ENCODE data around the gene OR5A2.
"Not testable (repeated sequence)": the region's sequence is repeated elsewhere in the genome, so short reads cannot be mapped to it uniquely, and the experiment has no call there.

OR5A2 gene

GRCh38 chr11:59448484-59448883 is 22.3 kb upstream of the OR5A2 start:
- Histone ChIP-seq H3K36me3 (ENCODE audit: control insufficient read depth, low read length) (no peaks in the 10 kb centered on the region), H3K9me3 (ENCODE audit: control insufficient read depth, insufficient read depth, low read length) (peaks cover 4% of the 10 kb centered on the region), H3K79me2 (ENCODE audit: control insufficient read depth, low read length) (no peaks in the 10 kb centered on the region), H3K4me3 (ENCODE audit: low read length) (no peak overlapping the region), H3K4me2 (ENCODE audit: low read length) (no peak overlapping the region), H3F3A (ENCODE audit: control insufficient read depth, insufficient read depth) (no peaks in the 10 kb centered on the region), H4K20me1 (ENCODE audit: control insufficient read depth, insufficient read depth, low read depth, low read length) (no peaks in the 10 kb centered on the region), H3K27ac (ENCODE audit: low read depth, low read length) (no peak overlapping the region), H3K27me3 (ENCODE audit: control insufficient read depth, low read length) (no peaks in the 10 kb centered on the region), H3K9me2 (replicated peaks; ENCODE audit: control insufficient read depth, low read length) (no peaks in the 10 kb centered on the region; the same call in 1 of the 2 replicates), H3K4me1 (ENCODE audit: control insufficient read depth, low read length) (no peaks in the 10 kb centered on the region)
- TF ChIP-seq EZH2phosphoT487 (IDR thresholded peaks at IDR 0.05; ENCODE audit: borderline replicate concordance, low read length) = no peak
- TF ChIP-seq, protein P1, sequence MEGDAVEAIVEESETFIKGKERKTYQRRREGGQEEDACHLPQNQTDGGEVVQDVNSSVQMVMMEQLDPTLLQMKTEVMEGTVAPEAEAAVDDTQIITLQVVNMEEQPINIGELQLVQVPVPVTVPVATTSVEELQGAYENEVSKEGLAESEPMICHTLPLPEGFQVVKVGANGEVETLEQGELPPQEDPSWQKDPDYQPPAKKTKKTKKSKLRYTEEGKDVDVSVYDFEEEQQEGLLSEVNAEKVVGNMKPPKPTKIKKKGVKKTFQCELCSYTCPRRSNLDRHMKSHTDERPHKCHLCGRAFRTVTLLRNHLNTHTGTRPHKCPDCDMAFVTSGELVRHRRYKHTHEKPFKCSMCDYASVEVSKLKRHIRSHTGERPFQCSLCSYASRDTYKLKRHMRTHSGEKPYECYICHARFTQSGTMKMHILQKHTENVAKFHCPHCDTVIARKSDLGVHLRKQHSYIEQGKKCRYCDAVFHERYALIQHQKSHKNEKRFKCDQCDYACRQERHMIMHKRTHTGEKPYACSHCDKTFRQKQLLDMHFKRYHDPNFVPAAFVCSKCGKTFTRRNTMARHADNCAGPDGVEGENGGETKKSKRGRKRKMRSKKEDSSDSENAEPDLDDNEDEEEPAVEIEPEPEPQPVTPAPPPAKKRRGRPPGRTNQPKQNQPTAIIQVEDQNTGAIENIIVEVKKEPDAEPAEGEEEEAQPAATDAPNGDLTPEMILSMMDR (IDR thresholded peaks at IDR 0.05; ENCODE audit: low read depth, low read length, poor library complexity, severe bottlenecking) = no peak

GRCh38 chr11:59445624-59446023 is 19.4 kb upstream of the OR5A2 start:
- H3K4me3 ChIP-seq (ENCODE audit: low read length); H4K20me1 ChIP-seq (ENCODE audit: control insufficient read depth, insufficient read depth, low read depth, low read length); H3K4me1 ChIP-seq (ENCODE audit: control insufficient read depth, low read length); H3K79me2 ChIP-seq (ENCODE audit: control insufficient read depth, low read length); H3K27ac ChIP-seq (ENCODE audit: low read depth, low read length); H3K9me2 ChIP-seq (replicated peaks; ENCODE audit: control insufficient read depth, low read length); H3K27me3 ChIP-seq (ENCODE audit: control insufficient read depth, low read length); H3K4me2 ChIP-seq (ENCODE audit: low read length); H3F3A ChIP-seq (ENCODE audit: control insufficient read depth, insufficient read depth); H3K36me3 ChIP-seq (ENCODE audit: control insufficient read depth, low read length); H3K9me3 ChIP-seq (ENCODE audit: control insufficient read depth, insufficient read depth, low read length): not testable (repeated sequence)

GRCh38 chr11:59437770-59438169 is 11.6 kb upstream of the OR5A2 start:
- no peak for TF ChIP-seq EZH2phosphoT487 (IDR thresholded peaks at IDR 0.05; ENCODE audit: borderline replicate concordance, low read length)
- TF ChIP-seq, protein P1 (IDR thresholded peaks at IDR 0.05; ENCODE audit: low read depth, low read length, poor library complexity, severe bottlenecking) = no peak
- no peak overlapping the region for H3K27ac ChIP-seq (ENCODE audit: low read depth, low read length)
- no peaks in the 10 kb centered on the region for H3K4me1 ChIP-seq (ENCODE audit: control insufficient read depth, low read length)

DNA sequence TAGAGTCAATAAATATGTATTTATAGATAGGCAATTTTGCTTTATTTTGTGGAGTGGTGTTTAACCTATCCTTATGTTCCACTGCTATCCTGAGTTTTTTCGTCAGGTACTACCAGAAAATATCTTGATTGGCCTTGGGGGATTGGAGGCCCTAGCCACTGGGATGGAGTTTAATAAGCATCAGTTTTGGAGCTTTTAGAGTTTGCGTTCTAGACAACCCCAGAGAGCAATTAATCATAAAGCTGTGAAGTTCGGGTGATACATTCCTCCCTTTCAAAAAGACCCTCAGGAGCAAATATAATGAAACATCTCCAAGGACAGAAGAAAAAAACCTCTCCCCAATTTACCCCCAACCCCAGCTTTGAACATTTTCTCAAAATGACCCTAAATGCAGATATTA is 10.0 kb upstream of the OR5A2 start, which contains the start of gene OR5A1:
Gene OR5A1 (plus strand): TSS at position 301 of the 400 bp plus-strand sequence. CDS start 6,700 bp downstream, outside the sequence.
- Histone ChIP-seq H3F3A (ENCODE audit: control insufficient read depth, insufficient read depth) (no peaks in the 10 kb centered on the region), H3K4me3 (ENCODE audit: low read length) (no peak within 1 kb of the TSS), H4K20me1 (ENCODE audit: control insufficient read depth, insufficient read depth, low read depth, low read length) (no peaks in the 10 kb centered on the region), H3K79me2 (ENCODE audit: control insufficient read depth, low read length) (no peaks in the 10 kb centered on the region), H3K9me2 (replicated peaks; ENCODE audit: control insufficient read depth, low read length) (no peaks in the 10 kb centered on the region), H3K27ac (ENCODE audit: low read depth, low read length) (no peak within 1 kb of the TSS), H3K4me2 (ENCODE audit: low read length) (no peak within 1 kb of the TSS), H3K36me3 (ENCODE audit: control insufficient read depth, low read length) (no peaks in the 10 kb centered on the region), H3K27me3 (ENCODE audit: control insufficient read depth, low read length) (peaks cover 10% of the 10 kb centered on the region; the same call in 1 of the 2 replicates), H3K9me3 (ENCODE audit: control insufficient read depth, insufficient read depth, low read length) (no peaks in the 10 kb centered on the region), H3K4me1 (ENCODE audit: control insufficient read depth, low read length) (no peaks in the 10 kb centered on the region)
- TF ChIP-seq, protein P1 (IDR thresholded peaks at IDR 0.05; ENCODE audit: low read depth, low read length, poor library complexity, severe bottlenecking) = no peak
- no peak for TF ChIP-seq EZH2phosphoT487 (IDR thresholded peaks at IDR 0.05; ENCODE audit: borderline replicate concordance, low read length)

More at GRCh38 chr11:59437770-59438169, 11.6 kb upstream of the OR5A2 start:
- Histone ChIP-seq H3K36me3 (ENCODE audit: control insufficient read depth, low read length) (no peaks in the 10 kb centered on the region), H3K9me3 (ENCODE audit: control insufficient read depth, insufficient read depth, low read length) (no peaks in the 10 kb centered on the region), H3K79me2 (ENCODE audit: control insufficient read depth, low read length) (no peaks in the 10 kb centered on the region), H3F3A (ENCODE audit: control insufficient read depth, insufficient read depth) (no peaks in the 10 kb centered on the region), H3K4me2 (ENCODE audit: low read length) (no peak overlapping the region), H4K20me1 (ENCODE audit: control insufficient read depth, insufficient read depth, low read depth, low read length) (no peaks in the 10 kb centered on the region), H3K27me3 (ENCODE audit: control insufficient read depth, low read length) (0 out of 2 replicates have a peak, but pooled peaks cover 2% of the 10 kb centered on the region), H3K4me3 (ENCODE audit: low read length) (no peak overlapping the region), H3K9me2 (replicated peaks; ENCODE audit: control insufficient read depth, low read length) (no peaks in the 10 kb centered on the region)

Data from DOHH2 (cell line).